GM19025 (cell line): Measurements from ENCODE around the gene KDM2A.
"Not testable (repeated sequence)": the region's sequence is repeated elsewhere in the genome, so short reads cannot be mapped to it uniquely, and the experiment has no call there.

Experiments used
- ATAC-seq: cut with Tn5 transposase; IDR thresholded peaks from one replicate; pipeline ENCODE4 v1.9.1; 2021; ENCODE audit warnings: mild to moderate bottlenecking, low read depth, moderate library complexity; ENCODE audit not compliant: unreplicated experiment

KDM2A gene

GRCh38 chr11:67117176-67117575 is 1.9 kb upstream of the KDM2A start:
- no peak for ATAC-seq

GRCh38 chr11:67117672-67118180 is 1.3 kb upstream of the KDM2A start:
- ATAC-seq: peak; percentile 3

- ATAC-seq: peak; percentile 7
These were observed 789 bp upstream of the KDM2A start for GRCh38 chr11:67118181-67118766.

GRCh38 chr11:67119585-67120391 is 725 bp downstream of the KDM2A start:
- ATAC-seq: peak; percentile 5

GRCh38 chr11:67120456-67120855 is 1.4 kb downstream of the KDM2A start:
- ATAC-seq: no peak

- ATAC-seq: no peak
These were observed 2.0 kb downstream of the KDM2A start for GRCh38 chr11:67120881-67121710.

GRCh38 chr11:67123801-67124200 is 4.7 kb downstream of the KDM2A start:
- not testable (repeated sequence) for ATAC-seq

- ATAC-seq: not testable (repeated sequence)
These were observed 7.2 kb downstream of the KDM2A start for GRCh38 chr11:67126243-67126642.

GRCh38 chr11:67126986-67127385 is 7.9 kb downstream of the KDM2A start:
- no peak for ATAC-seq

- not testable (repeated sequence) for ATAC-seq
These were observed 11.8 kb downstream of the KDM2A start for GRCh38 chr11:67130861-67131260.

- ATAC-seq: no peak
These were observed 17.1 kb downstream of the KDM2A start for GRCh38 chr11:67136156-67136555.

- no peak for ATAC-seq
These were observed 19.9 kb downstream of the KDM2A start for GRCh38 chr11:67138922-67139321.

- no peak for ATAC-seq
These were observed 27.6 kb downstream of the KDM2A start for GRCh38 chr11:67146516-67147226.

- ATAC-seq: no peak
These were observed 34.9 kb downstream of the KDM2A start for GRCh38 chr11:67153971-67154370.

- ATAC-seq: no peak
These were observed 35.7 kb downstream of the KDM2A start for GRCh38 chr11:67154726-67155125.

- no peak for ATAC-seq
These were observed 38.6 kb downstream of the KDM2A start for GRCh38 chr11:67157691-67158090.

- no peak for ATAC-seq
These were observed 39.2 kb downstream of the KDM2A start for GRCh38 chr11:67158221-67158620.

- no peak for ATAC-seq
These were observed 41.0 kb downstream of the KDM2A start for GRCh38 chr11:67160045-67160444.

- ATAC-seq: no peak
These were observed 42.1 kb downstream of the KDM2A start for GRCh38 chr11:67160872-67161783.
